ENCODE results near the gene RBM26.

Gene RBM26

DNA sequence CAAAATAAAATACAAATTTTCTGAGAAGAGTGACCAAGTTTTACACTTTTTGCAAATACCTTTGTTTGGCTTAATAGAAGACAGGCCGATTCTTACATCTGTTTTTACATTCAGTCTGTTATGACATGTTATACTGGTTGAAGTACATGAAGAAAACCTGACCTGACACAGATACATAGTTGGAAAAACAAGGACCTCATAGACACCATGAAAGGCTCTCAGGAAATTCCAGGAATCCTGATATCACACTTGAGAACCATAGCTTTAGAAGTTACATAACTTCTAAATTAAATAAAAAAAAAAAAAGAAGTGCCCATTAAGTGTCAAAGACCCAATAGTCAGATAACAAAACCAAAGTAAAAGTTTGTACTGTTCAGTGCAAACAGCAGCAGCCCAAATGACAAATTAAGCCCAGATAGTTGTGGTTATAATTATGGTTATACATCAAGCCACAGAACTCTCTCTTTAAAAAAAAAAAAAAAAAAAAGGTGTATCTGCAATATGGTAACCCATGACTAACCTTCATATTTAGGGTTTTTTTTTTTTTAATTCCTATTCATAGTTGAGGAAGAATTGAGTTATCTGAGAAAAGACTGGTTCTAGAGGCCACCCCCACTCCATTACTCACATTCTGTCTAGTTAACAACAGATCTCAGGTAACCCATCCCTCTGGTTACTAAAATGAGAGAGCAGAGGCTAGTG, 19.8 kb downstream of the RBM26 start:
- peak overlapping the region; percentile 30 for H3K27ac ChIP-seq (ENCODE audit: poor library complexity, severe bottlenecking)
- DNase-seq (ENCODE audit: low spot score) (no peak), ATAC-seq (ENCODE audit: low read depth) (peak; percentile 62; the same call in 2 of the 3 replicates)
- TF ChIP-seq, protein P1, sequence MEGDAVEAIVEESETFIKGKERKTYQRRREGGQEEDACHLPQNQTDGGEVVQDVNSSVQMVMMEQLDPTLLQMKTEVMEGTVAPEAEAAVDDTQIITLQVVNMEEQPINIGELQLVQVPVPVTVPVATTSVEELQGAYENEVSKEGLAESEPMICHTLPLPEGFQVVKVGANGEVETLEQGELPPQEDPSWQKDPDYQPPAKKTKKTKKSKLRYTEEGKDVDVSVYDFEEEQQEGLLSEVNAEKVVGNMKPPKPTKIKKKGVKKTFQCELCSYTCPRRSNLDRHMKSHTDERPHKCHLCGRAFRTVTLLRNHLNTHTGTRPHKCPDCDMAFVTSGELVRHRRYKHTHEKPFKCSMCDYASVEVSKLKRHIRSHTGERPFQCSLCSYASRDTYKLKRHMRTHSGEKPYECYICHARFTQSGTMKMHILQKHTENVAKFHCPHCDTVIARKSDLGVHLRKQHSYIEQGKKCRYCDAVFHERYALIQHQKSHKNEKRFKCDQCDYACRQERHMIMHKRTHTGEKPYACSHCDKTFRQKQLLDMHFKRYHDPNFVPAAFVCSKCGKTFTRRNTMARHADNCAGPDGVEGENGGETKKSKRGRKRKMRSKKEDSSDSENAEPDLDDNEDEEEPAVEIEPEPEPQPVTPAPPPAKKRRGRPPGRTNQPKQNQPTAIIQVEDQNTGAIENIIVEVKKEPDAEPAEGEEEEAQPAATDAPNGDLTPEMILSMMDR (IDR thresholded peaks at IDR 0.05; ENCODE audit: poor library complexity, severe bottlenecking): no peak
- no peak overlapping the region for H3K4me3 ChIP-seq (ENCODE audit: severe bottlenecking)
- no peaks in the 10 kb centered on the region for H3K9me3 ChIP-seq (ENCODE audit: severe bottlenecking)
- peaks cover 24% of the 10 kb centered on the region for H3K4me1 ChIP-seq (ENCODE audit: insufficient read depth, poor library complexity, severe bottlenecking)
- H3K36me3 ChIP-seq (ENCODE audit: low read depth): peaks cover 46% of the 10 kb centered on the region
- no peaks in the 10 kb centered on the region for H3K27me3 ChIP-seq (ENCODE audit: insufficient read depth, poor library complexity, severe bottlenecking)

- no peak overlapping the region for H3K4me3 ChIP-seq (ENCODE audit: severe bottlenecking)
- peak overlapping the region; percentile 30 for H3K27ac ChIP-seq (ENCODE audit: poor library complexity, severe bottlenecking)
- H3K36me3 ChIP-seq (ENCODE audit: low read depth): peaks cover 43% of the 10 kb centered on the region
- peaks cover 24% of the 10 kb centered on the region for H3K4me1 ChIP-seq (ENCODE audit: insufficient read depth, poor library complexity, severe bottlenecking)
- TF ChIP-seq, protein P1 (IDR thresholded peaks at IDR 0.05; ENCODE audit: poor library complexity, severe bottlenecking): no peak
- no peaks in the 10 kb centered on the region for H3K27me3 ChIP-seq (ENCODE audit: insufficient read depth, poor library complexity, severe bottlenecking)
- DNase-seq (ENCODE audit: low spot score) (no peak), ATAC-seq (ENCODE audit: low read depth) (peak; percentile 85)
- no peaks in the 10 kb centered on the region for H3K9me3 ChIP-seq (ENCODE audit: severe bottlenecking)
Measured at GRCh38 chr13:79385694-79386093, 20.4 kb downstream of the RBM26 start.

- H3K4me1 ChIP-seq (ENCODE audit: insufficient read depth, poor library complexity, severe bottlenecking): peaks cover 24% of the 10 kb centered on the region
- peaks cover 37% of the 10 kb centered on the region for H3K36me3 ChIP-seq (ENCODE audit: low read depth)
- TF ChIP-seq, protein P1 (IDR thresholded peaks at IDR 0.05; ENCODE audit: poor library complexity, severe bottlenecking): no peak
- DNase-seq (ENCODE audit: low spot score): no peak
- no peak overlapping the region for H3K27ac ChIP-seq (ENCODE audit: poor library complexity, severe bottlenecking)
- no peaks in the 10 kb centered on the region for H3K27me3 ChIP-seq (ENCODE audit: insufficient read depth, poor library complexity, severe bottlenecking)
- H3K9me3 ChIP-seq (ENCODE audit: severe bottlenecking): no peaks in the 10 kb centered on the region
- ATAC-seq (ENCODE audit: low read depth): no peak
- H3K4me3 ChIP-seq (ENCODE audit: severe bottlenecking): no peak overlapping the region
Measured at GRCh38 chr13:79384022-79384610, 21.9 kb downstream of the RBM26 start.

DNA sequence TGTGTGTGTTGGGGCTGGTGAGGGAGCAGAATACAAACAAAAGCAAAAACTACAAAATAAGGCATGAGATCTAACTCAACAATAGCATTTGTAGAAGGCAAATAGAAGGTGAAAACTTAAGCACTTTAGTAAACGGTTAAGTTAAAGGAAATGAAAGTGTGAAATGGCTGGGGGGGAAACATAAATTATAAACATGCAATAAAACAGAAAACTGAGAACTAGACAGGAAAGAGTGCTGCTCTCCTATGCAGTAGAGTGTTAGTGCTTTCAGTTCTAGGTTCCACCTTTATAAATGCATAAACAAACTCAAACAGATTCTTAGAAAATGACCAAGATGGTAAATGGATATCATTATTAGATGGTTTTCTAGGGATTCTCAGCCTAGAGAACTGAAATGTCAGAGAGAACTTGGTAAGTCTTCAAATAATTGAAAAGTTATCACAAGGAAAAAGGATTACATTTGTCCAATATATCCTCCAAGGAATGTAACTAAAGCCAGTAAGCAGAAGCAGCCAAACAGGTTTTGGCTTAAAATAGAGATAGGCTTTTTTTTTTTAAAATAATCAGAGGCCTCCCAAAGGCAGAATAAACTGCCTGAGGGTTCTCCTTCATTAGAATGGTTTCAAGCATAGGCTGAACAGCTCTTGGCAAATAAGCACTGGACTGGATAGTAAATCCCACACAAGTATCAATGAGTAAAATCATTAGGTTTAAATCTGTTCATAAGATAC, 23.3 kb downstream of the RBM26 start:
- ATAC-seq (ENCODE audit: low read depth) (peak; percentile 44; the same call in 1 of the 3 replicates), DNase-seq (ENCODE audit: low spot score) (no peak)
- no peaks in the 10 kb centered on the region for H3K27me3 ChIP-seq (ENCODE audit: insufficient read depth, poor library complexity, severe bottlenecking)
- H3K4me3 ChIP-seq (ENCODE audit: severe bottlenecking): no peak overlapping the region
- H3K36me3 ChIP-seq (ENCODE audit: low read depth): peaks cover 48% of the 10 kb centered on the region
- TF ChIP-seq, protein P1 (IDR thresholded peaks at IDR 0.05; ENCODE audit: poor library complexity, severe bottlenecking): no peak
- no peak overlapping the region for H3K27ac ChIP-seq (ENCODE audit: poor library complexity, severe bottlenecking)
- peaks cover 15% of the 10 kb centered on the region for H3K4me1 ChIP-seq (ENCODE audit: insufficient read depth, poor library complexity, severe bottlenecking)
- no peaks in the 10 kb centered on the region for H3K9me3 ChIP-seq (ENCODE audit: severe bottlenecking)

Measured in RWPE2 (cell line).